Right lobe of liver (tissue), 6 donors: ENCODE measurements around the gene CYBA. TPM values are rescaled to one million over a fixed set of nuclear protein-coding genes. Genes with fewer than 3 reads are reported as not detected.

Experiments
- ATAC-seq, 4 donors: fragments of 200-7000 bp; cut with Tn5 transposase; one replicate each; pipeline ENCODE4 v1.9.1; 2020; ENCODE audit warnings: mild to moderate bottlenecking in 4 of 4, moderate library complexity in 4 of 4
- DNase-seq, 3 donors: peaks; one replicate each; pipeline ENCODE4 v3.0.0-alpha.2; 2020
- H3K27ac ChIP-seq, 3 donors: fragments of 200-600 bp; one replicate each; pipeline ENCODE4 v1.8.0; 2022
- H3K27me3 ChIP-seq, 2 donors: fragments of 200-600 bp; one replicate each; pipeline ENCODE4 v1.8.0; 2022
- H3K36me3 ChIP-seq, 4 donors: fragments of 200-600 bp; sonication (generic) in 1 of 4; one replicate each; pipeline versions ENCODE4 v1.5.1 to v1.8.0; 2017 to 2022; ENCODE audit warnings: control low read depth in 1 of 4
- H3K4me1 ChIP-seq, 4 donors: fragments of 200-600 bp; sonication (generic) in 1 of 4; one replicate each; pipeline versions ENCODE4 v1.5.1 to v1.8.0; 2017 to 2022; ENCODE audit warnings: control low read depth in 1 of 4
- H3K4me3 ChIP-seq, 3 donors: fragments of 200-600 bp; one replicate each; pipeline ENCODE4 v1.8.0; 2022
- H3K9me3 ChIP-seq, 4 donors: fragments of 200-600 bp; sonication (generic) in 1 of 4; one replicate each; pipeline versions ENCODE4 v1.5.1 to v1.8.0; 2017 to 2022; ENCODE audit warnings: control low read depth in 1 of 4
- POLR2A ChIP-seq: fragments of 450-650 bp; IDR thresholded peaks from one replicate; pipeline ENCODE4 v1.6.1; 2017; ENCODE audit warnings: antibody characterized with exemption, mild to moderate bottlenecking
- WGBS: methylation state at CpG from one replicate; pipeline ENCODE4 v1.1.6; 2018; ENCODE audit warnings: low coverage, low lambda C conversion rate; ENCODE audit not compliant: insufficient coverage; ENCODE audit errors: missing lambda C conversion rate; 5-methylcytosine and 5-hydroxymethylcytosine counted together
- intact Hi-C, 2 donors: fragments of 100-400 bp; cut with DNase I; formaldehyde crosslinking; loops; one replicate each; pipeline versions ENCODE4 v1.11.2 to v1.14.1; 2022
- total RNA-seq, 6 experiments: library from RNA; depleted of rRNA in 2 of 6; stranded (reverse); fragments of >200 nt in 2 of 6; fragmentation: NEBNext Ultra II Directional in 3 of 6; extraction: Animal tissue kit (Norgen Biotek cat#: 25700) in 3 of 6; gene quantifications; one replicate each; pipeline versions ENCODE4 v1.1.0 to v1.2.4, GENCODE V29; 2016 to 2023
- TF ChIP-seq, protein P1 (sequence below), 4 donors: fragments of 200-600 bp in 3 of 4; fragments of 450-650 bp in 1 of 4; IDR thresholded peaks; one replicate each; pipeline versions ENCODE4 v1.5.1 to v1.8.0; 2016 to 2022; ENCODE audit warnings: antibody characterized with exemption in 4 of 4, mild to moderate bottlenecking in 2 of 4
- donor health status: DM: no; HTN: yes; CAD: no.
- donor health status: DM: no; HTN: no; CAD: no.
- donor health status: DM: no; HTN: no; CAD: no.
- donor health status: DM: no; HTN: yes; CAD: no.
- donor health status: DM: no; HTN: yes; CAD: no.

The CYBA gene
- total RNA-seq, 6 experiments from 2014 or later: 22.8 to 70.0 (median 41.3) TPM

DNA sequence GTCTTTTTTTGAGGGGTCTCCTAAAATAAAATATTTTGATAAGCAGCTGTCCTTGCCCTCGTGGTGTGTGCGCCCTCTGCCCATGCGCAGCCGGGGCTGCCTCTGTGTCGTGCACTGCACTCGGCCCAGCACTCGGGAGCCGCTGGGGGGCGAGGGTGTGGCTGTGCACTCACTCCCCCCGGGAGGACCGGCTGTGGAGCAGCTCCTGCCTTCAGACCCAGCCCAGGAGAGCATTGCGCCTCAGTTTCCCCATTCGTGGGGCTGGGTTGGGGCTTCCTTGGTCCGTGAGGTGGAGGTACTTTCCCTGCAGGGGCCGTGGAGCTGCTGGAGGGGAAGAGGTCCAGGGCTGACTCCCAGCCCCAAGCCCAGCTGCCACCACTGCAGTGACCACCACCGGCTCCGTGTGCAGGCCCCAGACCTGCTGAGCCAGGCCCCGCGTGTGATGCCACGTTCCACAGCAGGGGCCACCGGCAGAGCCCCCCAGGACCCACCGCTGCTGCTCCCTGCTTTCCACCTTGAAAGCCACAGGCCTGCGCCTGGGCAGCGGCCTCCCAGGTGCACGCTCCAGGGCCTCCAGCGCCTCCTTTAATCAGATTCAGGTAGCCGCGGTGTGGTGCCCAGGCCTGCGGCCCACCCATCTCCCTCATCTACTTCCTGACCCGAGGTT is 18.8 kb downstream of the CYBA start:
- TF ChIP-seq, protein P1, sequence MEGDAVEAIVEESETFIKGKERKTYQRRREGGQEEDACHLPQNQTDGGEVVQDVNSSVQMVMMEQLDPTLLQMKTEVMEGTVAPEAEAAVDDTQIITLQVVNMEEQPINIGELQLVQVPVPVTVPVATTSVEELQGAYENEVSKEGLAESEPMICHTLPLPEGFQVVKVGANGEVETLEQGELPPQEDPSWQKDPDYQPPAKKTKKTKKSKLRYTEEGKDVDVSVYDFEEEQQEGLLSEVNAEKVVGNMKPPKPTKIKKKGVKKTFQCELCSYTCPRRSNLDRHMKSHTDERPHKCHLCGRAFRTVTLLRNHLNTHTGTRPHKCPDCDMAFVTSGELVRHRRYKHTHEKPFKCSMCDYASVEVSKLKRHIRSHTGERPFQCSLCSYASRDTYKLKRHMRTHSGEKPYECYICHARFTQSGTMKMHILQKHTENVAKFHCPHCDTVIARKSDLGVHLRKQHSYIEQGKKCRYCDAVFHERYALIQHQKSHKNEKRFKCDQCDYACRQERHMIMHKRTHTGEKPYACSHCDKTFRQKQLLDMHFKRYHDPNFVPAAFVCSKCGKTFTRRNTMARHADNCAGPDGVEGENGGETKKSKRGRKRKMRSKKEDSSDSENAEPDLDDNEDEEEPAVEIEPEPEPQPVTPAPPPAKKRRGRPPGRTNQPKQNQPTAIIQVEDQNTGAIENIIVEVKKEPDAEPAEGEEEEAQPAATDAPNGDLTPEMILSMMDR (IDR thresholded peaks at IDR 0.05): no peak
- TF ChIP-seq POLR2A: no peak
- no peak for ATAC-seq
- WGBS: 72% methylated on average over 7 of the region's 30 CpGs
- Histone ChIP-seq H3K27me3 (no peaks in the 10 kb centered on the region), H3K9me3 (no peaks in the 10 kb centered on the region), H3K4me3 (no peak overlapping the region), H3K36me3 (peaks cover 0 to 40% (median 13%) of the 10 kb centered on the region in 4 donors), H3K4me1 (peaks cover 0 to 4% (median 0%) of the 10 kb centered on the region in 4 donors), H3K27ac (no peak overlapping the region)
- peak in 2 of 3 donors; percentile 40 to 46 for DNase-seq
- intact Hi-C loops: no loop called here

DNA sequence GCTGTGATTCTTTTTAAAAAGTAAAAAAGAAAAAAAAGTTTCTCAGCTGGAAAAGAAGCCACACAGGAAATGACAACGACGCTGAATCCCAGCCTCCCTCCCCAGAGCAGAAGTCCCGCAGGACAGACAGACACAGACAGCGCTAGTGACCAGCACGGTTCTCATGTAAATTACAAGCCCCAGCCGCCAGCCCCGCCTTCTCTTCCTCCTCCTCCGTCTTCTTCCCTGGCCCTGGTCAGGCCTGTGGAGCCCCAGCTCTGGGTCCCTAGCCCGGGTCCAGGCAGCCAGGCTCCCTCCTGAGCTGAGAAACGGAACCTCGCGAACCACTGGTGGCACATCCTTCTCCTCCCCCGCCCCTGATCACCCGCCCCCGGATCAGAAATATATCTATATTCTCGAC is 19.5 kb downstream of the CYBA start:
- Histone ChIP-seq H3K9me3 (no peaks in the 10 kb centered on the region), H3K4me1 (peaks cover 0 to 4% (median 0%) of the 10 kb centered on the region in 4 donors), H3K36me3 (peaks cover 0 to 40% (median 13%) of the 10 kb centered on the region in 4 donors), H3K27ac (no peak overlapping the region), H3K4me3 (no peak overlapping the region), H3K27me3 (no peaks in the 10 kb centered on the region)
- TF ChIP-seq, protein P1 (IDR thresholded peaks at IDR 0.05): no peak
- TF ChIP-seq POLR2A: no peak
- ATAC-seq: no peak
- DNase-seq: peak in 1 of 3 donors; percentile 34
- 76% methylated on average over 15 of the region's 16 CpGs for WGBS
- intact Hi-C loops: no loop called here

DNA sequence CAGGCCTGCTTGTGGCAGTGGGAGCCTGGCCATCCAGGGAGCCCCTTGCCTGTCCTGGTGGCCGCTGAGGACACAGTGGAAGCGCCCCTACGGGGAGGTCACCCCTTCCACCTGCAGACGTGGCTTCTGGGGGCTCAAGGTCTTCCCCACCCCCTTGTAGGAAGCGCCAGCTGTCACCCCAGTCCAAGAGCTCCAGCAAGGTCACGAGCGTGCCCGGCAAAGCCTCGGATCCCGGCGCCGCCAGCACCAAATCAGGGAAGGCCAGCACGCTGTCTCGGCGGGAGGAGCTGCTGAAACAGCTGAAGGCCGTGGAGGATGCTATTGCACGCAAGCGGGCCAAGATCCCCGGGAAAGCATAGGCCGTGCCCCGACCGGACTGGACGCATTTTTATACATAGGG is 19.9 kb downstream of the CYBA start:
- WGBS: 92% methylated on average over 7 of the region's 23 CpGs
- DNase-seq: peak in 1 of 3 donors; percentile 37
- peaks cover 0 to 40% (median 13%) of the 10 kb centered on the region in 4 donors for H3K36me3 ChIP-seq

DNA sequence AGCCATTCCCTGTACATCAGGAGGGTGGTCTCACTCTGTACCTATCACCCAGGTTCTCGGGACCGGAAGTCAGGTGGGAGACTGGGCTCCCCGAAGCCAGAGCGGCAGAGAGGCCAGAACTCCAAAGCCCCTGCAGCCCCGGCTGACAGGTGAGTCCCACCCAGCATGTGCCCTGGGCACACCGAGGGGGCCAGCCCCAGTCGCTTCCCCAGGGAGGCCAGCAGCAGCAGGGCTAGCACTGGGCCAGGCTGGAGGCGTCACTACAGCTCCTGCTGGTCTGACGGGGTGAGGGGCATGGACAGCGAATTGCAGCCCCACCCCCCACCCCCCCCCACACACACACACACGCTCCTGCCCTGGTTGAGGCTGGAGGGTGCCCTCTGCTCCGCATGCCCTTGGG is 20.4 kb downstream of the CYBA start:
- DNase-seq (peak in 1 of 3 donors; percentile 35), ATAC-seq (no peak)
- Histone ChIP-seq H3K9me3 (no peaks in the 10 kb centered on the region), H3K36me3 (peaks cover 0 to 40% (median 13%) of the 10 kb centered on the region in 4 donors), H3K4me3 (no peak overlapping the region), H3K27ac (no peak overlapping the region), H3K27me3 (no peaks in the 10 kb centered on the region), H3K4me1 (peaks cover 0 to 4% (median 0%) of the 10 kb centered on the region in 4 donors)
- WGBS: no CpG with 5 or more reads among the region's 12 CpGs
- intact Hi-C loops: no loop called here
- no peak for TF ChIP-seq POLR2A
- TF ChIP-seq, protein P1 (IDR thresholded peaks at IDR 0.05): no peak

More for the DNA sequence above, 19.9 kb downstream of the CYBA start:
- intact Hi-C loops: no loop called here
- no peak for ATAC-seq
- peaks cover 0 to 4% (median 0%) of the 10 kb centered on the region in 4 donors for H3K4me1 ChIP-seq
- no peak overlapping the region for H3K27ac ChIP-seq
- no peaks in the 10 kb centered on the region for H3K27me3 ChIP-seq
- no peaks in the 10 kb centered on the region for H3K9me3 ChIP-seq
- H3K4me3 ChIP-seq: no peak overlapping the region
- TF ChIP-seq POLR2A: no peak
- TF ChIP-seq, protein P1 (IDR thresholded peaks at IDR 0.05): no peak
